DOHH2 (cell line): ENCODE data around the gene IPCEF1.

Experiments
- EZH2phosphoT487 ChIP-seq: fragments of 200-600 bp; sonication (generic); IDR thresholded peaks from 2 replicates; pipeline ENCODE4 v1.6.1; 2017; ENCODE audit warnings: borderline replicate concordance, mild to moderate bottlenecking, antibody characterized with exemption, low read length, moderate library complexity, mixed read lengths
- TF ChIP-seq, protein P1 (sequence below): fragments of 200-600 bp; sonication (generic); IDR thresholded peaks from one replicate; pipeline ENCODE4 v1.5.1; 2014; ENCODE audit warnings: antibody characterized with exemption, mild to moderate bottlenecking, low read depth, low read length; ENCODE audit not compliant: poor library complexity, severe bottlenecking

- TF ChIP-seq, protein P1, sequence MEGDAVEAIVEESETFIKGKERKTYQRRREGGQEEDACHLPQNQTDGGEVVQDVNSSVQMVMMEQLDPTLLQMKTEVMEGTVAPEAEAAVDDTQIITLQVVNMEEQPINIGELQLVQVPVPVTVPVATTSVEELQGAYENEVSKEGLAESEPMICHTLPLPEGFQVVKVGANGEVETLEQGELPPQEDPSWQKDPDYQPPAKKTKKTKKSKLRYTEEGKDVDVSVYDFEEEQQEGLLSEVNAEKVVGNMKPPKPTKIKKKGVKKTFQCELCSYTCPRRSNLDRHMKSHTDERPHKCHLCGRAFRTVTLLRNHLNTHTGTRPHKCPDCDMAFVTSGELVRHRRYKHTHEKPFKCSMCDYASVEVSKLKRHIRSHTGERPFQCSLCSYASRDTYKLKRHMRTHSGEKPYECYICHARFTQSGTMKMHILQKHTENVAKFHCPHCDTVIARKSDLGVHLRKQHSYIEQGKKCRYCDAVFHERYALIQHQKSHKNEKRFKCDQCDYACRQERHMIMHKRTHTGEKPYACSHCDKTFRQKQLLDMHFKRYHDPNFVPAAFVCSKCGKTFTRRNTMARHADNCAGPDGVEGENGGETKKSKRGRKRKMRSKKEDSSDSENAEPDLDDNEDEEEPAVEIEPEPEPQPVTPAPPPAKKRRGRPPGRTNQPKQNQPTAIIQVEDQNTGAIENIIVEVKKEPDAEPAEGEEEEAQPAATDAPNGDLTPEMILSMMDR: no peak
- no peak for TF ChIP-seq EZH2phosphoT487
Observed at GRCh38 chr6:154138793-154139192, 217.8 kb downstream of the IPCEF1 start.
